Liver (tissue), 9 donors: ENCODE measurements around the gene CEACAM6. TPM values are rescaled to one million over a fixed set of nuclear protein-coding genes. Genes with fewer than 3 reads are reported as not detected.

Source experiments
- DNase-seq: peaks from one replicate; pipeline ENCODE4 v3.0.0-alpha.2; 2017; ENCODE audit warnings: low spot score
- H3K27ac ChIP-seq, 2 donors: one replicate each; pipeline ENCODE4 v1.7.0; 2013; ENCODE audit warnings: inconsistent platforms in 2 of 2, low read length in 2 of 2, control low read depth in 1 of 2, low read depth in 1 of 2, mild to moderate bottlenecking in 1 of 2
- H3K27me3 ChIP-seq, 4 donors: one replicate each; pipeline versions ENCODE4 v1.6.1 to v1.7.0; 2013; ENCODE audit warnings: low read length in 3 of 4, inconsistent platforms in 1 of 4, mild to moderate bottlenecking in 1 of 4, moderate library complexity in 1 of 4; ENCODE audit not compliant: control insufficient read depth in 4 of 4, insufficient read depth in 4 of 4
- H3K36me3 ChIP-seq, 4 donors: one replicate each; pipeline versions ENCODE4 v1.6.1 to v1.7.0; 2013; ENCODE audit warnings: low read length in 3 of 4, mild to moderate bottlenecking in 3 of 4, low read depth in 1 of 4, moderate library complexity in 1 of 4; ENCODE audit not compliant: control insufficient read depth in 4 of 4, insufficient read depth in 3 of 4
- H3K4me1 ChIP-seq, 4 donors: one replicate each; pipeline versions ENCODE4 v1.6.1 to v1.7.0; 2013; ENCODE audit warnings: low read length in 3 of 4, mild to moderate bottlenecking in 3 of 4, moderate library complexity in 1 of 4; ENCODE audit not compliant: control insufficient read depth in 4 of 4, insufficient read depth in 4 of 4
- H3K4me3 ChIP-seq, 3 donors: one replicate each; pipeline versions ENCODE4 v1.6.1 to v1.7.0; 2013; ENCODE audit warnings: low read length in 3 of 3, control low read depth in 1 of 3, low read depth in 1 of 3, mild to moderate bottlenecking in 1 of 3
- H3K9ac ChIP-seq, 2 donors: one replicate each; pipeline ENCODE4 v1.7.0; 2013; ENCODE audit warnings: low read length in 2 of 2, mild to moderate bottlenecking in 2 of 2, moderate library complexity in 2 of 2, control low read depth in 1 of 2, low read depth in 1 of 2
- H3K9me3 ChIP-seq, 4 donors: one replicate each; pipeline versions ENCODE4 v1.6.1 to v1.7.0; 2013; ENCODE audit warnings: low read length in 3 of 4; ENCODE audit not compliant: control insufficient read depth in 4 of 4
- EGR1 ChIP-seq, 2 donors: IDR thresholded peaks; 2 replicates each; pipeline ENCODE4 v1.6.1; 2016 to 2018; ENCODE audit warnings: antibody characterized with exemption in 2 of 2, low read depth in 2 of 2
- FOXA1 ChIP-seq: IDR thresholded peaks from 2 replicates; pipeline ENCODE4 v1.6.1; 2016; ENCODE audit warnings: antibody characterized with exemption
- GABPA ChIP-seq, 2 donors: IDR thresholded peaks in 1 of 2; conservative IDR thresholded peaks in 1 of 2; 2 replicates each; pipeline ENCODE4 v1.6.1; 2016; ENCODE audit warnings: antibody characterized with exemption in 2 of 2, mild to moderate bottlenecking in 1 of 2, moderate library complexity in 1 of 2
- HNF4A ChIP-seq, 2 donors: conservative IDR thresholded peaks; 2 replicates each; pipeline ENCODE4 v1.6.1; 2016; ENCODE audit warnings: antibody characterized with exemption in 2 of 2, mild to moderate bottlenecking in 2 of 2
- HNF4G ChIP-seq: IDR thresholded peaks from 2 replicates; pipeline ENCODE4 v1.6.1; 2016; ENCODE audit warnings: antibody characterized with exemption
- JUND ChIP-seq, 2 donors: IDR thresholded peaks; 2 replicates each; pipeline ENCODE4 v1.6.1; 2016; ENCODE audit warnings: antibody characterized with exemption in 2 of 2
- NR2F2 ChIP-seq: IDR thresholded peaks from 2 replicates; pipeline ENCODE4 v1.6.1; 2016; ENCODE audit warnings: antibody characterized with exemption
- RAD21 ChIP-seq, 2 donors: IDR thresholded peaks; 2 replicates each; pipeline ENCODE4 v1.6.1; 2016; ENCODE audit warnings: antibody characterized with exemption in 2 of 2, mild to moderate bottlenecking in 2 of 2
- RXRA ChIP-seq, 2 donors: IDR thresholded peaks; 2 replicates each; pipeline ENCODE4 v1.6.1; 2017 to 2018; ENCODE audit warnings: antibody characterized with exemption in 2 of 2, mild to moderate bottlenecking in 1 of 2
- SP1 ChIP-seq: IDR thresholded peaks from 2 replicates; pipeline ENCODE4 v1.6.1; 2018; ENCODE audit warnings: antibody characterized with exemption, mild to moderate bottlenecking
- TAF1 ChIP-seq: conservative IDR thresholded peaks from 2 replicates; pipeline ENCODE4 v1.6.1; 2016; ENCODE audit warnings: antibody characterized with exemption, mild to moderate bottlenecking
- YY1 ChIP-seq: IDR thresholded peaks from 2 replicates; pipeline ENCODE4 v1.6.1; 2016; ENCODE audit warnings: antibody characterized with exemption, mild to moderate bottlenecking
- WGBS: extraction: QIAGEN DNeasy Blood & Tissue Kit; methylation state at CpG from one replicate; pipeline ENCODE4 v1.1.7; 2013; 5-methylcytosine and 5-hydroxymethylcytosine counted together
- polyA plus RNA-seq, 2 donors: library from polyadenylated mRNA; stranded (reverse) in 1 of 2; unstranded in 1 of 2; fragments of 200-250 nt in 1 of 2; fragments of >200 nt in 1 of 2; fragmentation: Nextera tagmentation in 1 of 2; extraction: Ambion mirVana in 1 of 2; gene quantifications; one replicate each; pipeline versions ENCODE4 v1.2.1 to v1.2.3, GENCODE V29; 2013 to 2015
- total RNA-seq, 2 donors: library from RNA; depleted of rRNA; stranded (reverse); fragments of >200 nt; gene quantifications; one replicate each; pipeline ENCODE4 v1.2.3, GENCODE V29; 2014
- TF ChIP-seq, protein P1 (sequence below): fragments of 150-350 bp; IDR thresholded peaks from 2 replicates; pipeline ENCODE4 v1.5.1; 2017; ENCODE audit warnings: improper control_type of control experiment, low read depth, low read length; ENCODE audit not compliant: missing input control
- TF ChIP-seq, protein P2 (sequence below): IDR thresholded peaks from 2 replicates; pipeline ENCODE4 v1.6.1; 2016; ENCODE audit warnings: antibody characterized with exemption
- TF ChIP-seq, protein P3 (sequence below): IDR thresholded peaks from 2 replicates; pipeline ENCODE4 v1.6.1; 2016; ENCODE audit warnings: antibody characterized with exemption, mild to moderate bottlenecking
- TF ChIP-seq, protein P4 (sequence below): IDR thresholded peaks from 2 replicates; pipeline ENCODE4 v1.6.1; 2016; ENCODE audit warnings: antibody characterized with exemption
- TF ChIP-seq, protein P5 (sequence below): IDR thresholded peaks from 2 replicates; pipeline ENCODE4 v1.6.1; 2016; ENCODE audit warnings: antibody characterized with exemption
- donor health status: healthy.
- donor health status: healthy.
- donor health status: healthy.
- donor health status: healthy.
- donor health status: healthy.

The CEACAM6 gene
- total and polyA plus RNA-seq, 4 donors = 0.08 to 2.4 (median 0.28) TPM; not detected in 1

DNA sequence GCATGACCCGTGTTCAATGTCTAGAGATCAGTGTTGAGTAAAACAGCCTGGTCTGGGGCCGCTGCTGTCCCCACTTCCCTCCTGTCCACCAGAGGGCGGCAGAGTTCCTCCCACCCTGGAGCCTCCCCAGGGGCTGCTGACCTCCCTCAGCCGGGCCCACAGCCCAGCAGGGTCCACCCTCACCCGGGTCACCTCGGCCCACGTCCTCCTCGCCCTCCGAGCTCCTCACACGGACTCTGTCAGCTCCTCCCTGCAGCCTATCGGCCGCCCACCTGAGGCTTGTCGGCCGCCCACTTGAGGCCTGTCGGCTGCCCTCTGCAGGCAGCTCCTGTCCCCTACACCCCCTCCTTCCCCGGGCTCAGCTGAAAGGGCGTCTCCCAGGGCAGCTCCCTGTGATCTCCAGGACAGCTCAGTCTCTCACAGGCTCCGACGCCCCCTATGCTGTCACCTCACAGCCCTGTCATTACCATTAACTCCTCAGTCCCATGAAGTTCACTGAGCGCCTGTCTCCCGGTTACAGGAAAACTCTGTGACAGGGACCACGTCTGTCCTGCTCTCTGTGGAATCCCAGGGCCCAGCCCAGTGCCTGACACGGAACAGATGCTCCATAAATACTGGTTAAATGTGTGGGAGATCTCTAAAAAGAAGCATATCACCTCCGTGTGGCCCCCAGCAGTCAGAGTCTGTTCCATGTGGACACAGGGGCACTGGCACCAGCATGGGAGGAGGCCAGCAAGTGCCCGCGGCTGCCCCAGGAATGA is 48.4 kb upstream of the CEACAM6 start:
- H3K27ac ChIP-seq = no peak overlapping the region
- peak; percentile 60 for DNase-seq
- TF ChIP-seq TAF1 = no peak
- TF ChIP-seq, protein P1, sequence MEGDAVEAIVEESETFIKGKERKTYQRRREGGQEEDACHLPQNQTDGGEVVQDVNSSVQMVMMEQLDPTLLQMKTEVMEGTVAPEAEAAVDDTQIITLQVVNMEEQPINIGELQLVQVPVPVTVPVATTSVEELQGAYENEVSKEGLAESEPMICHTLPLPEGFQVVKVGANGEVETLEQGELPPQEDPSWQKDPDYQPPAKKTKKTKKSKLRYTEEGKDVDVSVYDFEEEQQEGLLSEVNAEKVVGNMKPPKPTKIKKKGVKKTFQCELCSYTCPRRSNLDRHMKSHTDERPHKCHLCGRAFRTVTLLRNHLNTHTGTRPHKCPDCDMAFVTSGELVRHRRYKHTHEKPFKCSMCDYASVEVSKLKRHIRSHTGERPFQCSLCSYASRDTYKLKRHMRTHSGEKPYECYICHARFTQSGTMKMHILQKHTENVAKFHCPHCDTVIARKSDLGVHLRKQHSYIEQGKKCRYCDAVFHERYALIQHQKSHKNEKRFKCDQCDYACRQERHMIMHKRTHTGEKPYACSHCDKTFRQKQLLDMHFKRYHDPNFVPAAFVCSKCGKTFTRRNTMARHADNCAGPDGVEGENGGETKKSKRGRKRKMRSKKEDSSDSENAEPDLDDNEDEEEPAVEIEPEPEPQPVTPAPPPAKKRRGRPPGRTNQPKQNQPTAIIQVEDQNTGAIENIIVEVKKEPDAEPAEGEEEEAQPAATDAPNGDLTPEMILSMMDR = peak; percentile 54
- TF ChIP-seq, protein P2, sequence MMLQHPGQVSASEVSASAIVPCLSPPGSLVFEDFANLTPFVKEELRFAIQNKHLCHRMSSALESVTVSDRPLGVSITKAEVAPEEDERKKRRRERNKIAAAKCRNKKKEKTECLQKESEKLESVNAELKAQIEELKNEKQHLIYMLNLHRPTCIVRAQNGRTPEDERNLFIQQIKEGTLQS = no peak
- TF ChIP-seq GABPA (IDR thresholded peaks at IDR 0.05 in 1 of 2, conservative IDR thresholded peaks at IDR 0.05 in 1 of 2) = no peak
- TF ChIP-seq FOXA1 = no peak
- TF ChIP-seq, protein P3, sequence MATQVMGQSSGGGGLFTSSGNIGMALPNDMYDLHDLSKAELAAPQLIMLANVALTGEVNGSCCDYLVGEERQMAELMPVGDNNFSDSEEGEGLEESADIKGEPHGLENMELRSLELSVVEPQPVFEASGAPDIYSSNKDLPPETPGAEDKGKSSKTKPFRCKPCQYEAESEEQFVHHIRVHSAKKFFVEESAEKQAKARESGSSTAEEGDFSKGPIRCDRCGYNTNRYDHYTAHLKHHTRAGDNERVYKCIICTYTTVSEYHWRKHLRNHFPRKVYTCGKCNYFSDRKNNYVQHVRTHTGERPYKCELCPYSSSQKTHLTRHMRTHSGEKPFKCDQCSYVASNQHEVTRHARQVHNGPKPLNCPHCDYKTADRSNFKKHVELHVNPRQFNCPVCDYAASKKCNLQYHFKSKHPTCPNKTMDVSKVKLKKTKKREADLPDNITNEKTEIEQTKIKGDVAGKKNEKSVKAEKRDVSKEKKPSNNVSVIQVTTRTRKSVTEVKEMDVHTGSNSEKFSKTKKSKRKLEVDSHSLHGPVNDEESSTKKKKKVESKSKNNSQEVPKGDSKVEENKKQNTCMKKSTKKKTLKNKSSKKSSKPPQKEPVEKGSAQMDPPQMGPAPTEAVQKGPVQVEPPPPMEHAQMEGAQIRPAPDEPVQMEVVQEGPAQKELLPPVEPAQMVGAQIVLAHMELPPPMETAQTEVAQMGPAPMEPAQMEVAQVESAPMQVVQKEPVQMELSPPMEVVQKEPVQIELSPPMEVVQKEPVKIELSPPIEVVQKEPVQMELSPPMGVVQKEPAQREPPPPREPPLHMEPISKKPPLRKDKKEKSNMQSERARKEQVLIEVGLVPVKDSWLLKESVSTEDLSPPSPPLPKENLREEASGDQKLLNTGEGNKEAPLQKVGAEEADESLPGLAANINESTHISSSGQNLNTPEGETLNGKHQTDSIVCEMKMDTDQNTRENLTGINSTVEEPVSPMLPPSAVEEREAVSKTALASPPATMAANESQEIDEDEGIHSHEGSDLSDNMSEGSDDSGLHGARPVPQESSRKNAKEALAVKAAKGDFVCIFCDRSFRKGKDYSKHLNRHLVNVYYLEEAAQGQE = no peak
- no peak for TF ChIP-seq NR2F2
- TF ChIP-seq HNF4A (conservative IDR thresholded peaks at IDR 0.05) = peak in 1 of 2 donors; percentile 37
- TF ChIP-seq, protein P4, sequence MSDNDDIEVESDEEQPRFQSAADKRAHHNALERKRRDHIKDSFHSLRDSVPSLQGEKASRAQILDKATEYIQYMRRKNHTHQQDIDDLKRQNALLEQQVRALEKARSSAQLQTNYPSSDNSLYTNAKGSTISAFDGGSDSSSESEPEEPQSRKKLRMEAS = no peak
- no peak for TF ChIP-seq JUND (IDR thresholded peaks at IDR 0.05)
- TF ChIP-seq HNF4G = no peak
- TF ChIP-seq YY1 = no peak
- TF ChIP-seq, protein P5, sequence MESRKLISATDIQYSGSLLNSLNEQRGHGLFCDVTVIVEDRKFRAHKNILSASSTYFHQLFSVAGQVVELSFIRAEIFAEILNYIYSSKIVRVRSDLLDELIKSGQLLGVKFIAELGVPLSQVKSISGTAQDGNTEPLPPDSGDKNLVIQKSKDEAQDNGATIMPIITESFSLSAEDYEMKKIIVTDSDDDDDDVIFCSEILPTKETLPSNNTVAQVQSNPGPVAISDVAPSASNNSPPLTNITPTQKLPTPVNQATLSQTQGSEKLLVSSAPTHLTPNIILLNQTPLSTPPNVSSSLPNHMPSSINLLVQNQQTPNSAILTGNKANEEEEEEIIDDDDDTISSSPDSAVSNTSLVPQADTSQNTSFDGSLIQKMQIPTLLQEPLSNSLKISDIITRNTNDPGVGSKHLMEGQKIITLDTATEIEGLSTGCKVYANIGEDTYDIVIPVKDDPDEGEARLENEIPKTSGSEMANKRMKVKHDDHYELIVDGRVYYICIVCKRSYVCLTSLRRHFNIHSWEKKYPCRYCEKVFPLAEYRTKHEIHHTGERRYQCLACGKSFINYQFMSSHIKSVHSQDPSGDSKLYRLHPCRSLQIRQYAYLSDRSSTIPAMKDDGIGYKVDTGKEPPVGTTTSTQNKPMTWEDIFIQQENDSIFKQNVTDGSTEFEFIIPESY = no peak
- TF ChIP-seq SP1 = no peak
- TF ChIP-seq RXRA (IDR thresholded peaks at IDR 0.05) = peak in 1 of 2 donors; percentile 30
- TF ChIP-seq EGR1 (IDR thresholded peaks at IDR 0.05; ENCODE audit: low read depth in 2 of 2) = no peak
- TF ChIP-seq RAD21 (IDR thresholded peaks at IDR 0.05) = peak; percentile 58 to 73
- no peaks in the 10 kb centered on the region for H3K4me1 ChIP-seq
- no peak overlapping the region for H3K9ac ChIP-seq
- H3K27me3 ChIP-seq = peaks cover 0 to 5% (median 2%) of the 10 kb centered on the region in 4 donors
- H3K4me3 ChIP-seq = peak overlapping the region in 2 of 3 donors; percentile 22 to 48
- WGBS = 15% methylated on average over 26 of the region's 26 CpGs
- H3K9me3 ChIP-seq = no peaks in the 10 kb centered on the region
- no peaks in the 10 kb centered on the region for H3K36me3 ChIP-seq
